GM18951 (cell line): ENCODE results near the gene ATP8A2.
"Not testable (repeated sequence)": the region's sequence is repeated elsewhere in the genome, so short reads cannot be mapped to it uniquely, and the experiment has no call there.

Experiments
- POLR2A ChIP-seq: IDR thresholded peaks from 4 replicates; pipeline ENCODE4 v1.6.1; 2011; ENCODE audit warnings: mild to moderate bottlenecking; ENCODE audit not compliant: insufficient read length, insufficient read depth; ENCODE audit errors: extremely low read depth
- in situ Hi-C: fragments of 300-500 bp; cut with MboI; formaldehyde crosslinking; loops from one replicate; pipeline ENCODE4 v1.12.0; 2022; ENCODE audit warnings: low sequenced_read_pairs, mixed read lengths, inconsistent platforms; ENCODE audit not compliant: unreplicated experiment

Gene ATP8A2

GRCh38 chr13:25501231-25501630, 129.5 kb downstream of the ATP8A2 start:
- TF ChIP-seq POLR2A = no peak
- in situ Hi-C loops = no loop called here

- in situ Hi-C loops = no loop called here
- no peak for TF ChIP-seq POLR2A
Observed at GRCh38 chr13:25502031-25502430, 130.3 kb downstream of the ATP8A2 start.

- TF ChIP-seq POLR2A = no peak
- in situ Hi-C loops = no loop called here
Observed at GRCh38 chr13:25502551-25502950, 130.8 kb downstream of the ATP8A2 start.

GRCh38 chr13:25503856-25504255, 132.1 kb downstream of the ATP8A2 start:
- in situ Hi-C loops = no loop called here
- TF ChIP-seq POLR2A = no peak

GRCh38 chr13:25507841-25508240, 136.1 kb downstream of the ATP8A2 start:
- in situ Hi-C loops = no loop called here
- TF ChIP-seq POLR2A = no peak

- in situ Hi-C loops = not testable (repeated sequence)
Observed at GRCh38 chr13:25513060-25513459, 141.3 kb downstream of the ATP8A2 start.

- no peak for TF ChIP-seq POLR2A
- in situ Hi-C loops = no loop called here
Observed at GRCh38 chr13:25518441-25518840, 146.7 kb downstream of the ATP8A2 start.

GRCh38 chr13:25525884-25526283, 154.1 kb downstream of the ATP8A2 start:
- no peak for TF ChIP-seq POLR2A
- in situ Hi-C loops = no loop called here

- TF ChIP-seq POLR2A = no peak
- in situ Hi-C loops = no loop called here
Observed at GRCh38 chr13:25528266-25528665, 156.5 kb downstream of the ATP8A2 start.

GRCh38 chr13:25529425-25529824, 157.7 kb downstream of the ATP8A2 start:
- in situ Hi-C loops = no loop called here
- no peak for TF ChIP-seq POLR2A

GRCh38 chr13:25538276-25538675, 166.5 kb downstream of the ATP8A2 start:
- TF ChIP-seq POLR2A = no peak

GRCh38 chr13:25541434-25542123, 169.8 kb downstream of the ATP8A2 start:
- TF ChIP-seq POLR2A = no peak
- in situ Hi-C loops = no loop called here

More at GRCh38 chr13:25538276-25538675, 166.5 kb downstream of the ATP8A2 start:
- in situ Hi-C loops = no loop called here

- in situ Hi-C loops = not testable (repeated sequence)
Observed at GRCh38 chr13:25548991-25549390, 177.2 kb downstream of the ATP8A2 start.

GRCh38 chr13:25561812-25562211, 190.0 kb downstream of the ATP8A2 start:
- no peak for TF ChIP-seq POLR2A
- in situ Hi-C loops = no loop called here

- in situ Hi-C loops = loop anchor here (10.0 kb wide), 1 partner anchor 495 kb away; no protein-coding TSS in a partner anchor
- no peak for TF ChIP-seq POLR2A
Observed at GRCh38 chr13:25570185-25570584, 198.4 kb downstream of the ATP8A2 start.
